Activated CD4-positive, alpha-beta T cell treated with anti-CD3 and anti-CD28 coated beads for 36 hours (primary cell): Measurements from ENCODE around the gene STYXL2. TPM values are rescaled to one million over a fixed set of nuclear protein-coding genes. Genes with fewer than 3 reads are reported as not detected.
A peak's percentile ranks its signal among the peaks of the same experiment; 100 is the strongest.

ENCODE experiments used
- ATAC-seq: fragments of 200-7000 bp; cut with Tn5 transposase; one replicate; pipeline ENCODE4 v1.10.0; 2021; ENCODE audit warnings: mild to moderate bottlenecking, moderate library complexity
- CTCF ChIA-PET: fragments of 350-600 bp; sonication (Branson Sonifier 250); formaldehyde crosslinking; loops from one replicate; lab custom pipeline; 2021; ENCODE audit warnings: antibody characterized with exemption; lab: Charles Lee
- POLR2A ChIA-PET: fragments of 350-600 bp; sonication (Branson Sonifier 250); formaldehyde crosslinking; loops from one replicate; lab custom pipeline; 2021; ENCODE audit warnings: antibody characterized with exemption, inconsistent platforms; lab: Charles Lee
- DNase-seq: peaks from one replicate; pipeline ENCODE4 v3.0.0-alpha.2; 2020
- H3K27ac Mint-ChIP-seq: one replicate; pipeline ENCODE4 v1.8.0; 2021; ENCODE audit warnings: mixed read lengths
- H3K27me3 Mint-ChIP-seq: one replicate; pipeline ENCODE4 v1.8.0; 2021; ENCODE audit warnings: mixed read lengths
- H3K36me3 Mint-ChIP-seq: one replicate; pipeline ENCODE4 v1.8.0; 2021; ENCODE audit warnings: low read depth, mixed read lengths
- H3K4me1 Mint-ChIP-seq: one replicate; pipeline ENCODE4 v1.8.0; 2021; ENCODE audit warnings: mixed read lengths
- H3K4me3 Mint-ChIP-seq: one replicate; pipeline ENCODE4 v1.8.0; 2021; ENCODE audit warnings: mild to moderate bottlenecking, moderate library complexity, mixed read lengths
- H3K9me3 Mint-ChIP-seq: one replicate; pipeline ENCODE4 v1.8.0; 2021; ENCODE audit warnings: low read depth, mixed read lengths
- intact Hi-C, 2 experiments: fragments of 100-400 bp; cut with DNase I in 1 of 2; cut with micrococcal nuclease in 1 of 2; formaldehyde crosslinking; loops; one replicate each; pipeline versions ENCODE4 v1.14.2 to v1.15.1; 2022 to 2024; cut with DNase I, micrococcal nuclease
- total RNA-seq, 2 experiments: library from RNA; stranded (reverse); gene quantifications; one replicate each; pipeline ENCODE4 v1.2.3, GENCODE V29; 2021

The STYXL2 gene
- total RNA-seq, 2 experiments from 2014 or later, result not detected

- H3K4me1 Mint-ChIP-seq, result peaks cover 40% of the 10 kb centered on the region
- intact Hi-C loops, result no loop called here
- no peaks in the 10 kb centered on the region for H3K27me3 Mint-ChIP-seq
- peaks cover 2% of the 10 kb centered on the region for H3K36me3 Mint-ChIP-seq
- no peak overlapping the region for H3K27ac Mint-ChIP-seq
- no peak for DNase-seq
- no peaks in the 10 kb centered on the region for H3K9me3 Mint-ChIP-seq
- no peak overlapping the region for H3K4me3 Mint-ChIP-seq
- POLR2A ChIA-PET, result no interaction called here
- CTCF ChIA-PET, result interaction anchor here (0.6 to 1.5 kb wide), 8 partner anchors 8 to 352 kb away, joined by 3 to 4 read pairs (median 3); no protein-coding TSS in a partner anchor
- ATAC-seq, result no peak
Measured at GRCh38 chr1:167092653-167093052, 1.2 kb upstream of the STYXL2 start.

- no peak overlapping the region for H3K27ac Mint-ChIP-seq
- CTCF ChIA-PET, result no interaction called here
Measured at GRCh38 chr1:167094690-167095089, 815 bp downstream of the STYXL2 start.

GRCh38 chr1:167095368-167095767, 1.5 kb downstream of the STYXL2 start:
- intact Hi-C loops, result no loop called here
- H3K9me3 Mint-ChIP-seq, result no peaks in the 10 kb centered on the region
- ATAC-seq, result no peak
- H3K4me3 Mint-ChIP-seq, result no peak overlapping the region
- no peaks in the 10 kb centered on the region for H3K27me3 Mint-ChIP-seq
- ChIA-PET POLR2A (no interaction called here), CTCF (no interaction called here)
- peaks cover 15% of the 10 kb centered on the region for H3K4me1 Mint-ChIP-seq
- H3K36me3 Mint-ChIP-seq, result no peaks in the 10 kb centered on the region
- peak overlapping the region; percentile 5 for H3K27ac Mint-ChIP-seq
- peak; percentile 19 for DNase-seq

More at GRCh38 chr1:167094690-167095089, 815 bp downstream of the STYXL2 start:
- Mint-ChIP-seq H3K27me3 (no peaks in the 10 kb centered on the region), H3K9me3 (no peaks in the 10 kb centered on the region), H3K4me3 (no peak overlapping the region), H3K36me3 (peaks cover 2% of the 10 kb centered on the region), H3K4me1 (peaks cover 22% of the 10 kb centered on the region)
- POLR2A ChIA-PET, result no interaction called here
- intact Hi-C loops, result no loop called here
- DNase-seq (no peak), ATAC-seq (no peak)

- H3K27ac Mint-ChIP-seq, result no peak overlapping the region
- DNase-seq, result no peak
- POLR2A ChIA-PET, result no interaction called here
- no peaks in the 10 kb centered on the region for H3K27me3 Mint-ChIP-seq
- no peak overlapping the region for H3K4me3 Mint-ChIP-seq
- H3K9me3 Mint-ChIP-seq, result no peaks in the 10 kb centered on the region
- no peak for ATAC-seq
- peaks cover 32% of the 10 kb centered on the region for H3K4me1 Mint-ChIP-seq
- intact Hi-C loops, result loop anchor here in 1 of 2 experiments (10.0 kb wide), 1 partner anchor 105 kb away; no protein-coding TSS in a partner anchor
- H3K36me3 Mint-ChIP-seq, result no peaks in the 10 kb centered on the region
- CTCF ChIA-PET, result interaction anchor here (0.6 kb wide), 1 partner anchor 185 kb away, joined by 6 read pairs; no protein-coding TSS in a partner anchor
Measured at GRCh38 chr1:167099851-167100250, 6.0 kb downstream of the STYXL2 start.

- Mint-ChIP-seq H3K36me3 (no peaks in the 10 kb centered on the region), H3K4me1 (peaks cover 33% of the 10 kb centered on the region), H3K27me3 (no peaks in the 10 kb centered on the region), H3K27ac (no peak overlapping the region), H3K9me3 (no peaks in the 10 kb centered on the region), H3K4me3 (no peak overlapping the region)
- intact Hi-C loops, result loop anchor here in 1 of 2 experiments (10.0 kb wide), 1 partner anchor 104 kb away; no protein-coding TSS in a partner anchor
- ATAC-seq, result no peak
- ChIA-PET POLR2A (no interaction called here), CTCF (no interaction called here)
- no peak for DNase-seq
Measured at GRCh38 chr1:167100730-167101129, 6.9 kb downstream of the STYXL2 start.

- CTCF ChIA-PET, result no interaction called here
- DNase-seq, result no peak
- peaks cover 35% of the 10 kb centered on the region for H3K4me1 Mint-ChIP-seq
- H3K36me3 Mint-ChIP-seq, result no peaks in the 10 kb centered on the region
- H3K9me3 Mint-ChIP-seq, result no peaks in the 10 kb centered on the region
- H3K4me3 Mint-ChIP-seq, result no peak overlapping the region
- intact Hi-C loops, result loop anchor here in 1 of 2 experiments (10.0 kb wide), 1 partner anchor 103 kb away; no protein-coding TSS in a partner anchor
- H3K27me3 Mint-ChIP-seq, result no peaks in the 10 kb centered on the region
- POLR2A ChIA-PET, result interaction anchor here (0.6 kb wide), 1 partner anchor 40 kb away, joined by 3 read pairs; no protein-coding TSS in a partner anchor
- H3K27ac Mint-ChIP-seq, result no peak overlapping the region
- ATAC-seq, result no peak
Measured at GRCh38 chr1:167101754-167102153, 7.9 kb downstream of the STYXL2 start.

GRCh38 chr1:167102906-167103573, 9.2 kb downstream of the STYXL2 start:
- Mint-ChIP-seq H3K36me3 (no peaks in the 10 kb centered on the region), H3K27ac (no peak overlapping the region), H3K9me3 (no peaks in the 10 kb centered on the region), H3K4me3 (no peak overlapping the region), H3K4me1 (peaks cover 38% of the 10 kb centered on the region), H3K27me3 (no peaks in the 10 kb centered on the region)
- intact Hi-C loops, result loop anchor here in 1 of 2 experiments (10.0 kb wide), 1 partner anchor 102 kb away; no protein-coding TSS in a partner anchor
- ATAC-seq, result no peak
- CTCF ChIA-PET, result interaction anchor here (0.6 to 1.2 kb wide), 5 partner anchors 10 to 76 kb away, joined by 3 to 4 read pairs (median 3); no protein-coding TSS in a partner anchor
- POLR2A ChIA-PET, result interaction anchor here (0.6 to 0.7 kb wide), 2 partner anchors 117 to 713 kb away, joined by 4 read pairs; partner anchors contain the start of gene POU2F1
- no peak for DNase-seq

- Mint-ChIP-seq H3K36me3 (no peaks in the 10 kb centered on the region), H3K27ac (peak overlapping the region; percentile 75), H3K4me3 (peak overlapping the region; percentile 12), H3K4me1 (peaks cover 46% of the 10 kb centered on the region), H3K9me3 (no peaks in the 10 kb centered on the region), H3K27me3 (no peaks in the 10 kb centered on the region)
- ChIA-PET POLR2A (no interaction called here), CTCF (interaction anchor here (0.7 to 1.4 kb wide), 5 partner anchors 12 to 204 kb away, joined by 3 read pairs; no protein-coding TSS in a partner anchor)
- ATAC-seq, result peak; percentile 24
- peak; percentile 23 for DNase-seq
- intact Hi-C loops, result loop anchor here in 1 of 2 experiments (10.0 kb wide), 1 partner anchor 101 kb away; no protein-coding TSS in a partner anchor
Measured at GRCh38 chr1:167104256-167104633, 10.4 kb downstream of the STYXL2 start.

- Mint-ChIP-seq H3K9me3 (peaks cover 6% of the 10 kb centered on the region), H3K36me3 (no peaks in the 10 kb centered on the region), H3K4me1 (peaks cover 58% of the 10 kb centered on the region), H3K4me3 (no peak overlapping the region), H3K27me3 (no peaks in the 10 kb centered on the region), H3K27ac (no peak overlapping the region)
- CTCF ChIA-PET, result interaction anchor here (1.4 to 1.5 kb wide), 2 partner anchors 11 to 195 kb away, joined by 3 to 6 read pairs; no protein-coding TSS in a partner anchor
- ATAC-seq, result no peak
- no peak for DNase-seq
- intact Hi-C loops, result loop anchor here in 1 of 2 experiments (10.0 kb wide), 1 partner anchor 99 kb away; no protein-coding TSS in a partner anchor
- POLR2A ChIA-PET, result interaction anchor here (0.6 kb wide), 1 partner anchor 10 kb away, joined by 4 read pairs; no protein-coding TSS in a partner anchor
Measured at GRCh38 chr1:167105271-167106118, 11.6 kb downstream of the STYXL2 start.

- Mint-ChIP-seq H3K9me3 (peaks cover 11% of the 10 kb centered on the region), H3K4me3 (no peak overlapping the region), H3K4me1 (peaks cover 64% of the 10 kb centered on the region), H3K36me3 (no peaks in the 10 kb centered on the region), H3K27me3 (no peaks in the 10 kb centered on the region), H3K27ac (no peak overlapping the region)
- intact Hi-C loops, result loop anchor here in 1 of 2 experiments (10.0 kb wide), 1 partner anchor 99 kb away; no protein-coding TSS in a partner anchor
- POLR2A ChIA-PET, result no interaction called here
- ATAC-seq (no peak), DNase-seq (no peak)
- CTCF ChIA-PET, result interaction anchor here (1.0 to 1.5 kb wide), 2 partner anchors 11 to 39 kb away, joined by 4 to 6 read pairs; no protein-coding TSS in a partner anchor
Measured at GRCh38 chr1:167106119-167106461, 12.2 kb downstream of the STYXL2 start.

GRCh38 chr1:167107456-167107855, 13.6 kb downstream of the STYXL2 start:
- intact Hi-C loops, result loop anchor here in 1 of 2 experiments (10.0 kb wide), 1 partner anchor 97 kb away; no protein-coding TSS in a partner anchor
- Mint-ChIP-seq H3K4me3 (no peak overlapping the region), H3K27ac (no peak overlapping the region), H3K4me1 (peaks cover 66% of the 10 kb centered on the region), H3K36me3 (no peaks in the 10 kb centered on the region), H3K27me3 (no peaks in the 10 kb centered on the region), H3K9me3 (peaks cover 11% of the 10 kb centered on the region)
- ChIA-PET CTCF (interaction anchor here (0.7 kb wide), 1 partner anchor 137 kb away, joined by 3 read pairs; no protein-coding TSS in a partner anchor), POLR2A (no interaction called here)
- no peak for ATAC-seq
- no peak for DNase-seq
